SK-N-SH (cell line): ENCODE measurements around the gene LEO1. TPM values are rescaled to one million over a fixed set of nuclear protein-coding genes. Genes with fewer than 3 reads are reported as not detected.

Source experiments
- CTCF ChIA-PET: fragments of 300-600, 350-600 bp; formaldehyde crosslinking; extraction: SDS; loops from one replicate; lab custom pipeline; 2021; lab: Yijun Ruan, JAX
- POLR2A ChIA-PET: fragments of 350-600 bp; sonication (Branson Sonifier 250); formaldehyde crosslinking; extraction: SDS; loops from one replicate; lab custom pipeline; 2020; ENCODE audit warnings: antibody characterized with exemption, inconsistent platforms; lab: Yijun Ruan, JAX
- DNase-seq: peaks from one replicate; pipeline ENCODE4 v3.0.0; 2012
- H2AFZ ChIP-seq: fragments of 200-600 bp; sonication (generic); 2 replicates; pipeline ENCODE4 v1.8.1; 2016; ENCODE audit warnings: antibody characterized with exemption, mild to moderate bottlenecking, low read depth
- H3F3A ChIP-seq: fragments of 200-600 bp; sonication (generic); replicated peaks from 2 replicates; pipeline ENCODE3; 2016; ENCODE audit warnings: antibody characterized with exemption, mild to moderate bottlenecking; ENCODE audit not compliant: insufficient read depth
- H3K27ac ChIP-seq, 2 experiments: fragments of 200-500 bp in 1 of 2; fragments of 200-600 bp in 1 of 2; sonication (Bioruptor generic) in 1 of 2; sonication (generic), shearing (Covaris generic) in 1 of 2; 2 replicates each; pipeline versions ENCODE4 v1.5.1 to v1.6.1; 2014 to 2016; ENCODE audit warnings: low read depth in 2 of 2, inconsistent platforms in 1 of 2, low read length in 1 of 2, mild to moderate bottlenecking in 1 of 2, mixed read lengths in 1 of 2
- H3K27me3 ChIP-seq: fragments of 200-600 bp; sonication (generic), shearing (Covaris generic); 2 replicates; pipeline ENCODE4 v1.6.1; 2016; ENCODE audit warnings: mixed run types; ENCODE audit not compliant: insufficient read depth
- H3K36me3 ChIP-seq, 2 experiments: fragments of 200-500 bp in 1 of 2; fragments of 200-600 bp in 1 of 2; sonication (Bioruptor generic) in 1 of 2; sonication (generic) in 1 of 2; replicated peaks in 1 of 2; 2 replicates each; pipeline versions ENCODE3 to v1.5.1; 2014 to 2016; ENCODE audit warnings: low read length in 1 of 2, mild to moderate bottlenecking in 1 of 2; ENCODE audit not compliant: insufficient read depth in 2 of 2, control insufficient read depth in 1 of 2
- H3K4me1 ChIP-seq, 2 experiments: fragments of 200-500 bp in 1 of 2; fragments of 200-600 bp in 1 of 2; sonication (Bioruptor generic) in 1 of 2; sonication (generic), shearing (Covaris generic) in 1 of 2; 2 replicates each; pipeline versions ENCODE4 v1.5.1 to v1.6.1; 2014 to 2016; ENCODE audit warnings: low read depth in 1 of 2, low read length in 1 of 2, mixed run types in 1 of 2; ENCODE audit not compliant: insufficient read depth in 2 of 2, control insufficient read depth in 1 of 2
- H3K4me2 ChIP-seq: fragments of 200-600 bp; sonication (generic), shearing (Covaris generic); 2 replicates; pipeline ENCODE4 v1.6.1; 2017; ENCODE audit warnings: mixed run types
- H3K4me3 ChIP-seq, 2 experiments: fragments of 200-500 bp in 1 of 2; fragments of 200-600 bp in 1 of 2; sonication (Bioruptor generic) in 1 of 2; sonication (generic), shearing (Covaris generic) in 1 of 2; 2 replicates each; pipeline versions ENCODE4 v1.5.1 to v1.8.1; 2014 to 2016; ENCODE audit warnings: low read depth in 2 of 2, inconsistent platforms in 1 of 2, low read length in 1 of 2, mild to moderate bottlenecking in 1 of 2, mixed read lengths in 1 of 2, moderate library complexity in 1 of 2
- H3K79me2 ChIP-seq: fragments of 200-600 bp; sonication (generic); 2 replicates; pipeline ENCODE4 v1.8.1; 2017; ENCODE audit warnings: mild to moderate bottlenecking; ENCODE audit not compliant: insufficient read depth
- H3K9ac ChIP-seq: fragments of 200-600 bp; sonication (generic); 2 replicates; pipeline ENCODE4 v1.6.1; 2017; ENCODE audit warnings: mixed run types
- H3K9me2 ChIP-seq: fragments of 200-600 bp; sonication (generic); 2 replicates; pipeline ENCODE4 v1.6.1; 2017; ENCODE audit warnings: mixed run types
- H3K9me3 ChIP-seq: fragments of 200-600 bp; sonication (generic); 2 replicates; pipeline ENCODE4 v1.6.1; 2017; ENCODE audit warnings: mixed run types, mild to moderate bottlenecking, moderate library complexity
- H4K20me1 ChIP-seq: fragments of 200-600 bp; sonication (generic); 2 replicates; pipeline ENCODE4 v1.6.1; 2017; ENCODE audit warnings: mild to moderate bottlenecking, mixed run types; ENCODE audit not compliant: insufficient read depth
- EP300 ChIP-seq, 2 experiments: IDR thresholded peaks; 2 replicates each; pipeline versions ENCODE4 v1.4.0 to v1.6.1; 2012; ENCODE audit warnings: borderline replicate concordance in 1 of 2, low read depth in 1 of 2, low read length in 1 of 2
- FOSL2 ChIP-seq: IDR thresholded peaks from 2 replicates; pipeline ENCODE4 v1.4.0; 2012; ENCODE audit warnings: low read depth, mild to moderate bottlenecking, moderate library complexity, borderline replicate concordance
- FOXJ3 ChIP-seq: sonication (generic); formaldehyde crosslinking; IDR thresholded peaks from 2 replicates; pipeline ENCODE4 v1.5.1; 2020; ENCODE audit warnings: mild to moderate bottlenecking, missing genetic modification reagents
- GATA2 ChIP-seq: sonication (generic); formaldehyde crosslinking; IDR thresholded peaks from 2 replicates; pipeline ENCODE4 v1.5.0; 2020; ENCODE audit warnings: mild to moderate bottlenecking, missing genetic modification reagents
- JUND ChIP-seq: IDR thresholded peaks from 2 replicates; pipeline ENCODE4 v1.4.0; 2012
- MEF2A ChIP-seq: IDR thresholded peaks from 2 replicates; pipeline ENCODE4 v1.4.0; 2012; ENCODE audit warnings: low read depth, borderline replicate concordance
- PBX3 ChIP-seq: IDR thresholded peaks from 2 replicates; pipeline ENCODE4; 2012
- RAD21 ChIP-seq: IDR thresholded peaks from 2 replicates; pipeline ENCODE4 v1.6.1; 2012; ENCODE audit warnings: mild to moderate bottlenecking, low read length
- RFX5 ChIP-seq: IDR thresholded peaks from 2 replicates; pipeline ENCODE4 v1.6.1; 2012; ENCODE audit warnings: mild to moderate bottlenecking, improper control_type of control experiment, low read length
- SMC3 ChIP-seq: IDR thresholded peaks from 2 replicates; pipeline ENCODE4 v1.6.1; 2012; ENCODE audit warnings: low read depth, low read length, improper control_type of control experiment
- TEAD4 ChIP-seq: IDR thresholded peaks from 2 replicates; pipeline ENCODE4 v1.4.0; 2012; ENCODE audit warnings: mild to moderate bottlenecking, borderline replicate concordance; ENCODE audit not compliant: insufficient read depth
- ZBTB33 ChIP-seq: IDR thresholded peaks from 2 replicates; pipeline ENCODE4 v1.4.0; 2012; ENCODE audit warnings: low read depth, borderline replicate concordance
- WGBS: methylation state at CpG from one replicate; pipeline ENCODE4 v1.1.6; 2017; ENCODE audit warnings: low lambda C conversion rate; 5-methylcytosine and 5-hydroxymethylcytosine counted together
- polyA plus RNA-seq, 3 experiments: library from polyadenylated mRNA; depleted of rRNA; stranded (reverse); fragments of >200 nt; gene quantifications; 2 replicates each; pipeline ENCODE4 v1.2.3, GENCODE V29; 2012

LEO1 gene
- polyA plus RNA-seq, 1 of the 3 experiments (the other 2 are of a cell fraction): 6.7 TPM

GRCh38 chr15:52006702-52007340 is 35.2 kb upstream of the LEO1 start:
- Histone ChIP-seq H3K4me1 (peaks cover 0 to 4% of the 10 kb centered on the region in 2 experiments; a peak in 3 of 4 replicates), H3K4me2 (no peak overlapping the region), H3F3A (no peaks in the 10 kb centered on the region), H3K4me3 (no peak overlapping the region), H3K9me3 (no peaks in the 10 kb centered on the region), H3K9ac (no peak overlapping the region), H3K9me2 (no peaks in the 10 kb centered on the region), H3K36me3 (no peaks in the 10 kb centered on the region), H3K27ac (no peak overlapping the region), H3K27me3 (no peaks in the 10 kb centered on the region), H4K20me1 (no peaks in the 10 kb centered on the region), H3K79me2 (no peaks in the 10 kb centered on the region), H2AFZ (no peak overlapping the region)
- no peak for TF ChIP-seq RFX5
- WGBS: 96% methylated on average over 3 of the region's 3 CpGs
- ChIA-PET CTCF (interaction anchor here (0.9 kb wide), 1 partner anchor 133 kb away, joined by 3 read pairs; no protein-coding TSS in a partner anchor), POLR2A (interaction anchor here (0.6 kb wide), 1 partner anchor 35 kb away, joined by 4 read pairs; the partner anchor contains the start of gene LEO1)
- DNase-seq: no peak

GRCh38 chr15:52005748-52006701 is 34.4 kb upstream of the LEO1 start:
- POLR2A ChIA-PET: no interaction called here
- DNase-seq: peak; percentile 57

GRCh38 chr15:52004806-52005205 is 33.2 kb upstream of the LEO1 start:
- no peaks in the 10 kb centered on the region for H3K79me2 ChIP-seq
- H3K9ac ChIP-seq: no peak overlapping the region
- H3K4me1 ChIP-seq: peaks cover 0 to 4% of the 10 kb centered on the region in 2 experiments; a peak in 2 of 4 replicates
- ChIA-PET CTCF (interaction anchor here (1.4 to 1.9 kb wide), 2 partner anchors 134 kb away, joined by 3 to 4 read pairs; no protein-coding TSS in a partner anchor), POLR2A (no interaction called here)
- no peaks in the 10 kb centered on the region for H3K27me3 ChIP-seq
- no peak overlapping the region for H3K27ac ChIP-seq
- no peaks in the 10 kb centered on the region for H3K36me3 ChIP-seq
- TF ChIP-seq FOXJ3 (no peak), GATA2 (CRISPR knock-in tag) (no peak), PBX3 (no peak), ZBTB33 (no peak), SMC3 (no peak), JUND (no peak), TEAD4 (no peak), RAD21 (no peak), MEF2A (no peak)
- H3K9me3 ChIP-seq: no peaks in the 10 kb centered on the region
- H3K4me3 ChIP-seq: no peak overlapping the region
- no peak overlapping the region for H2AFZ ChIP-seq
- no peak overlapping the region for H3K4me2 ChIP-seq
- H4K20me1 ChIP-seq: no peaks in the 10 kb centered on the region
- H3K9me2 ChIP-seq: no peaks in the 10 kb centered on the region
- H3F3A ChIP-seq: no peaks in the 10 kb centered on the region
- WGBS: 89% methylated on average over 6 of the region's 6 CpGs
- DNase-seq: no peak

More at GRCh38 chr15:52005748-52006701, 34.4 kb upstream of the LEO1 start:
- no peaks in the 10 kb centered on the region for H3K9me3 ChIP-seq
- no peaks in the 10 kb centered on the region for H3K36me3 ChIP-seq
- H4K20me1 ChIP-seq: no peaks in the 10 kb centered on the region
- 64% methylated on average over 5 of the region's 5 CpGs for WGBS
- TF ChIP-seq EP300 (IDR thresholded peaks at IDR 0.05; ENCODE audit: borderline replicate concordance in 1 of 2, low read depth in 1 of 2, low read length in 1 of 2) (peak in 1 of 2 experiments; percentile 42; a peak in 1 of 4 replicates), GATA2 (CRISPR knock-in tag) (peak; percentile 59), RAD21 (no peak), FOSL2 (peak; percentile 34; the same call in 1 of the 2 replicates)
- TF ChIP-seq, all 33 proteins: peak for 3
- peak overlapping the region in 1 of 2 experiments; percentile 34; a peak in 3 of 4 replicates for H3K27ac ChIP-seq
- no peak overlapping the region for H2AFZ ChIP-seq
- H3F3A ChIP-seq: no peaks in the 10 kb centered on the region
- no peaks in the 10 kb centered on the region for H3K27me3 ChIP-seq
- CTCF ChIA-PET: interaction anchor here (0.8 to 1.4 kb wide), 2 partner anchors 23 to 133 kb away, joined by 3 read pairs; no protein-coding TSS in a partner anchor
- peaks cover 0 to 4% of the 10 kb centered on the region in 2 experiments; a peak in 3 of 4 replicates for H3K4me1 ChIP-seq
- H3K4me2 ChIP-seq: no peak overlapping the region
- H3K9me2 ChIP-seq: no peaks in the 10 kb centered on the region
- no peak overlapping the region for H3K4me3 ChIP-seq
- no peaks in the 10 kb centered on the region for H3K79me2 ChIP-seq
- H3K9ac ChIP-seq: no peak overlapping the region
